PC-3 (cell line): ENCODE data around the gene NOS1.

Experiments used
- EZH2 ChIP-seq: fragments of 300-600 bp; sonication (generic); IDR thresholded peaks from one replicate; pipeline ENCODE4 v1.6.1; 2017; ENCODE audit warnings: antibody characterized with exemption, mild to moderate bottlenecking, low read length; ENCODE audit not compliant: unreplicated experiment
- TF ChIP-seq, protein P1 (sequence below): fragments of 300-600 bp; sonication (generic); conservative IDR thresholded peaks from 2 replicates; pipeline ENCODE4 v1.5.1; 2017; ENCODE audit warnings: antibody characterized with exemption, low read depth, mild to moderate bottlenecking, low read length

DNA sequence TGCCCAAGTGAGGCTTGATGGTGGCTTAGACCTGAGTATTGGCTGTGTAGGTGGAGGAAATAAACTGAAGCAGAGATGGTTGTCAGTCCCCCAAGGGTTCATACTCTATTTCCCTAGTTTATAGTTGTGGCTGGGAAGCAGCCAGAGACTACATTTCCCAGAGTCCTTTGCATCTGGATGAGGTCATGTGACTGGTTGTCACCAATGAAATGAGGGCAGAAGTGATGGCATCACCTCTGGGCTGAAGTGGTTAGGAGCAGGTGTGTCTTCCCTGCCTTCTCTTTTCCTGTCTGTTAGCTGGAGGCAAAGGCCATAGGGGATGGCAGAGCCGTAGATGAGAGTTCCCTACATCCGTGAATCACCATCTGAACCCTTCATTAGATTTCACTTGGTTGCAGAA lies 16.3 kb upstream of the NOS1 start:
- TF ChIP-seq, protein P1, sequence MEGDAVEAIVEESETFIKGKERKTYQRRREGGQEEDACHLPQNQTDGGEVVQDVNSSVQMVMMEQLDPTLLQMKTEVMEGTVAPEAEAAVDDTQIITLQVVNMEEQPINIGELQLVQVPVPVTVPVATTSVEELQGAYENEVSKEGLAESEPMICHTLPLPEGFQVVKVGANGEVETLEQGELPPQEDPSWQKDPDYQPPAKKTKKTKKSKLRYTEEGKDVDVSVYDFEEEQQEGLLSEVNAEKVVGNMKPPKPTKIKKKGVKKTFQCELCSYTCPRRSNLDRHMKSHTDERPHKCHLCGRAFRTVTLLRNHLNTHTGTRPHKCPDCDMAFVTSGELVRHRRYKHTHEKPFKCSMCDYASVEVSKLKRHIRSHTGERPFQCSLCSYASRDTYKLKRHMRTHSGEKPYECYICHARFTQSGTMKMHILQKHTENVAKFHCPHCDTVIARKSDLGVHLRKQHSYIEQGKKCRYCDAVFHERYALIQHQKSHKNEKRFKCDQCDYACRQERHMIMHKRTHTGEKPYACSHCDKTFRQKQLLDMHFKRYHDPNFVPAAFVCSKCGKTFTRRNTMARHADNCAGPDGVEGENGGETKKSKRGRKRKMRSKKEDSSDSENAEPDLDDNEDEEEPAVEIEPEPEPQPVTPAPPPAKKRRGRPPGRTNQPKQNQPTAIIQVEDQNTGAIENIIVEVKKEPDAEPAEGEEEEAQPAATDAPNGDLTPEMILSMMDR = no peak
- TF ChIP-seq EZH2 = no peak
